Measurements from ENCODE around the gene ADAMTS2. TPM values are rescaled to one million over a fixed set of nuclear protein-coding genes. Genes with fewer than 3 reads are reported as not detected.

ADAMTS2 gene
- total RNA-seq: 25.3 TPM

DNA sequence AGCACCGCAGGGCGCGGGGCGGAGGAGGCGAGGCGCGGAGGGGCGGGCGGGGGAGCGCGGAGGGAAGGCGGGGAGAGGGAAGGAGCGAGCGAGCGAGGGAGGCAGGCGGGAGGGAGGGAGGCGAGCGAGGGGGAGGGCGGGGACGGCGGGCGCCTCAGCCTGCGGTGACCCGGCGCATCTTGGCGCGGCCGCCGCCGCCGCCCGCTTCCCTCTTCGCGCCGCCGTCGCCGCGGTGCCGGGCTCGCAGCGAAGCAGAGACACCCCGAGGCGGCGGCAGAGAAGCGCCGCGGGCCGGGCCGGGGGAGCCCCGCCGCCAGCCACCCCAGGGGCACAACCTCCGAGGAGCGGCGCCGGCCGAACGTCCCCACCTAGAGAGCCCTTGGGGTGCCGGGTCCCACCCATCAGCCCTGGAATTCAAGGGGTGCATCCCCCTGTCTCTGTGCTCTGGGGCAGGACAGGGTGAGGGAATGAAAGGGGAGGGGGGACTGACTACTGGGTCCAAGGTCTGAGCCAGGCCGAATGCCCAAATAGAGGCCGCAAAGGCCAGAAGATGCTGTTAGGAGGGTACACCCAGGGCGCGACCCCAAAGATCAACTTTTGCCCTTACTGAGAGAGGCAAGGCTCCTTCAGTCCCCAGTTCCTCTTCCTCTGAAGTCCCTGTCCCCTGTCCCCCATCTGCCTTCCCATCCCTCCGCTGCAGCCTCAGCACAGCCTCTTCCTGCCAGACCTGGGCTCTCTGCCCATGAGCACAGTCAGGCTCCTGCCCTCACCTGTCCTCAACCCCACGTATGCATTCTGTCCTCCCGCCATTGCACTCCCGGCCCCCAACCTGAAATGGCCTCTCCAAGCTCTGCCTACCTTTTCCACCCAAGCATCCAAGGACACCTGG lies at the start of gene ADAMTS2:
TSS of gene ADAMTS2 (minus strand) at position 29 of the 889 bp plus-strand sequence. CDS start 133 bp downstream, outside the sequence.
- ATAC-seq (peak; percentile 57), DNase-seq (ENCODE audit: low spot score) (peak; percentile 84)
- intact Hi-C loops (cut with DNase I): loop anchor here (10.0 kb wide), 1 partner anchor 181 kb away; no protein-coding TSS in a partner anchor

DNA sequence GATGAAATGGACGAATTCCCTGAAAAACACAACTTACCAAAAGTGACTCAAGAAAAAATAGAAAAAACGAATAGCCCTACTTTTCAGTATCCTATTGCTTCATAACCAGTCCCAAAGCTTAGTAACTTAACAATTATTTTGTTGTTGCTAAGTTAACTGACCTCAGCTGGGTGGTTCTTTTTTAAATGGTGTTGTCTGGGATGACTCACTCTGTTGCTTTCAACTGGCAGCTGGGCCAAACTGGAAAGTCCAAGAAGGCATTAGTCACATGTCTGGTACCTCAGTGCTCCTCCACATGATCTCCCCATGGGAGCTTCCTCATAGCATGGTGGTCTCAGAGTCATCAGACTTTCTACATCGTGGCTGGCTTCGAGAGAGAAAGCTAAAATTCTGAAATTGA lies 47.8 kb upstream of the ADAMTS2 start:
- ATAC-seq: no peak
- intact Hi-C loops (cut with DNase I): no loop called here
- DNase-seq (ENCODE audit: low spot score): no peak

DNA sequence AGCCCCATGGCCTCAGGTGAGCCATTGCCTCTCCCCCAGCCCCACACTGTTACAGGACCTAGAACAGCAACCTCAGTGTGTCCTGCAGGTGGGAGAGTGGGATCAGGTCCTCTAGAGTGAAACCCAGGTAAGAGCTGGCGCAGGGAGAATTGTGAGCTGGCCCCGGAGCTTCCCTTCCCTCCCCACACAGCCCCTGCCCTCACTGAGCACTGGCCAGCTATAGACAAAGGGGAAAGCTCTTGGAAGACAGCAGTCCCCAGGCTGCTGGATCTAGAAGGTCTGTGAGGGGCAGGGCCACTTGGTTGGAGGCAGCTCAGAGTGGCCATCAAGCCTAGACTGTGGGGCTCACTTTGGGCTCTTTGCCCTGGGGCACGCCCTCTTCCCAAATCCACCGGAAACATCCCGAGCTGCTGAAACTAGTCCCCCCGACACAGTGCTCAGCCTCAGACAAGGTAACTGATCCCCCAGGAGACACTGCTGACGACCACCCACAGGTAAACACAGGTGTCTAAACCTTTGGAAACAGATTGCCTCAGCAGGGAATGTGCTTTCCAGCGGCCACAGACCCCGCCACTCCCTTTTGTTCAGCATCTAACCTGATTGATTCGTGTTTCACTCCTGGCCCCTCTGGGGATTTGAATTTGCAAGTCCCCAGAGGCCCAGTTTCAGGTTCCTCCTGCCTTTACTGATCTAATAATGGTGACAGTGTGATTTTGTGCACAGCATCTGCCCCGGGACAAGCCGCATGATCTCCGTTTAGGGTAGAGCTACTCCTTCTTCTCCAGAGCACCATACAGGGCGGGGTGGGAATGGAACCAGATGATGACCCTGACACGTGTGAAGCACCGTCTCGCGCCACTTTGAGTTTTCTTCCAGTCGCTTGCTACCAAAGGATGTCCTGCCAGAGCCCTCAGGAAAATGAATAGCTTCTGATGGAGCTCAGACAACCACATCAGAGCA lies 42.2 kb upstream of the ADAMTS2 start:
- intact Hi-C loops (cut with DNase I): no loop called here
- no peak for DNase-seq (ENCODE audit: low spot score)
- no peak for ATAC-seq

DNA sequence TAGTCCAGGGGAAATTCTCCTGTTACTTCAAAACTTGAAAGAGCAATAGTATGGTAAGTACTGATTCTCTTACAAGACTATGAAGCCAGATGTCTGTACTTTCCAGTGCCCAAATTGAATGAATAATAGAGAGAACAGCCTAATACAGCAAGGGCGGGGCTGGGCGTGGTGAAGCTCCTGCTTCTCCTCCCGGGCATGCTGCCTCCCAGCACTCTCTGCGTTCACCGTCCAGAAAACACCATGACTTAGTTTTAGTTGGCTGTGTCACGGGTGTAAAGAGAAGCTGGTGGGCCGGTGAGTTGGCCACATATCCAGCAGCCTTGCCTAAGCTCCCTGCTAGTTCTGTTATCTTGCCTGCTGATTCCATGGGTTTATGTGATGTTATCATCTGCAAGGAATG lies 40.7 kb upstream of the ADAMTS2 start:
- intact Hi-C loops (cut with DNase I): no loop called here
- ATAC-seq: no peak
- DNase-seq (ENCODE audit: low spot score): no peak

DNA sequence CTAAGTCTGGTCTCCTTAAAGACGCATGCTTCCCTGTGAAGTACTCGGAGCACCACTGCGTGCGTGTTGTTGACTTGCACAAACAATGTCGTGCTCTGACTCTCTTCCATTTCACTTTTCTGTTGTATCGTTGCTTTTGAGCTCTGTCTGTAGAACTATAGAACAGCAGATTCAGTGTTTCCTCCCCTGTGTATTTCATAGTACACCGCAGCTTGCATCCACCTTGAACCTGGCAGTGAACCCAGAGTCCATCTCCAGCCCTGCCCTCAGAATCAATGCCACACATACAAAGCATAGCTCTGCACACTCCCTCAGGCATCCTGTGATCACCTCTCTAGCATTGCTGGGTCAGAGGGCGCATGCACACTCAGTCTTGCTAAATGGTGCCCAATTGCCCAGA lies 37.2 kb upstream of the ADAMTS2 start:
- no peak for ATAC-seq
- no peak for DNase-seq (ENCODE audit: low spot score)
- intact Hi-C loops (cut with DNase I): no loop called here

DNA sequence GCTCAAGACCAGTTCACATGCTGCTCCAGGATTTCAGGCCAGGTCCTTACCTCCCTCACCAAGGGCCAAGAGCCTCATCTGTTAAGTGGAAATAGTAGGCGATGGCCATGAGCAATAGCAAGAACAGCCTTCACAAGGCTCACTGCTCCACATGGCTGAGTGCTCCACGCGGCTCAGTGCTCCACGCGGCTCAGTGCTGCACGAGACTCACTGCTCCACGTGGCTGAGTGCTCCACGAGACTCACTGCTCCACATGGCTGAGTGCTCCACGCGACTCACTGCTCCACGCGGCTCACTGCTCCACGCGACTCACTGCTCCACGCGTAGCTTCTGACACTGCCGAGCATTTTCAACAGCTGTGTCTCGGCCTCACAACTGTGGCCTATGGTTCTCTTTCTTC lies 36.4 kb upstream of the ADAMTS2 start:
- intact Hi-C loops (cut with DNase I): no loop called here
- DNase-seq (ENCODE audit: low spot score) (no peak), ATAC-seq (no peak)

DNA sequence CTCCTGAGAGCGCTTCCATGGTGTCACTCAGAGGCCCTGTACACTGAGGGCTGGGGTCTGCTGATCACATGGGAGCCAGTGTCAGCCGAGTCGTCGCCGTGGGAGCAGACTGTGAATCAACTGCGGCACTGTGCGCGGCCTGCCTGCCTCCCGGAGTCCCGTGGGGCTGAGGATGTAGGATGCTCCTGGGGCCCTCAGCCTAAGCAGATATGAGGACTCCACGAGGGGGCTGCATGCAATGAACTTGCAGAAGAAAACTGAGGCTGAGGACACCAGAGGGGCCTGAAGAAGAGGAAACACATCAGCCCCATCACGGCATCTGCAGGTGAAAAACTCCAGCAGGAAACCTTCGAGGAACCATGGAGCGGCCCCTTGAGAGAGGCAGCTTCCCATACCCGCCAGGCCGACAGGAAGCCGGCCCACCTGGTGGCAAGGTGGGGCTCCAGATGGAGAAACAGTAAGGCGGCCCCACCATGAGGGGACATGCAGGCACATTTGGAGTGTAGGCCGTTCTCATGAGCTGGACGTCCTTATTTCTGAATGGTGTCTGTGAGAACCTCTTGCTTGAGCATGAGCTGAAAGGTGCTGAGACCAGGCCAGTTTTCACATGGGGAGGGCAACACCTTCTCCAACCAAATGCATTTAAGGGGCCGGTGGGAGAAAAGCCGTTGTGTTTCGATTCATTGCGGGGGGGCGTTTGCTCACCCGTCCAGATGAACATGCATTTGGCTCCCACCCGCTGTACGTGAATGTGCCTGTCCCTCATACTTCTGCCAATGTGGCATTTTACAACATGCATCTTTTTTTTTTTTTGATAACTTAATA lies 35.2 kb upstream of the ADAMTS2 start:
- ATAC-seq: no peak
- no peak for DNase-seq (ENCODE audit: low spot score)
- intact Hi-C loops (cut with DNase I): no loop called here

DNA sequence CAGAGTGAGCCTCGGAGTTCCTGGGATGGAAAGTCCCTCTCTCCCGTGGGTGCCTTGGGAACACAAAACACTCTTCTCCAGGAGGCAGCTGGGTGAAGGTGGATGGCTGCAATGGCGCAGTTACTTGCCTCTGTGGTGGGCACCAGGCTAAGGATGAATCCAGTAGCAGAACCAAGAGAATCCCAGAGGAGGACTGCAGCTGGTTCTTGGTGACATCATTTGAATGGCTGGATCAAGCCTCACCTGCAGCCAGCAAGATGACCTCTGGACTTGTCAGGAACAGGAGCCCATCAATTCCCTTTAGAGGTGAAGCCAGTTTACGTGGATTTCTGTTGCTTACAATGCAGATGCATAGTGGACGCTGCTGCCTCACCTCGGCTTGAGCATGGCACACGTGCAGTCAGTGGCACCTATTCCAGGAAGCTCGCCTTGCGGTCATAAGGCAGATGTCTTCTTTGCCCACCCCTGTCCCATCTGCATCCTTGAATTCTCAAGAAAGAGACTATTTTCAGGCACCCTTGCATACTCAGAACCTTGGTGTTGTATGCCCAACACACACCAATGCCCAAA lies 34.1 kb upstream of the ADAMTS2 start:
- ATAC-seq (no peak), DNase-seq (ENCODE audit: low spot score) (no peak)
- intact Hi-C loops (cut with DNase I): no loop called here

DNA sequence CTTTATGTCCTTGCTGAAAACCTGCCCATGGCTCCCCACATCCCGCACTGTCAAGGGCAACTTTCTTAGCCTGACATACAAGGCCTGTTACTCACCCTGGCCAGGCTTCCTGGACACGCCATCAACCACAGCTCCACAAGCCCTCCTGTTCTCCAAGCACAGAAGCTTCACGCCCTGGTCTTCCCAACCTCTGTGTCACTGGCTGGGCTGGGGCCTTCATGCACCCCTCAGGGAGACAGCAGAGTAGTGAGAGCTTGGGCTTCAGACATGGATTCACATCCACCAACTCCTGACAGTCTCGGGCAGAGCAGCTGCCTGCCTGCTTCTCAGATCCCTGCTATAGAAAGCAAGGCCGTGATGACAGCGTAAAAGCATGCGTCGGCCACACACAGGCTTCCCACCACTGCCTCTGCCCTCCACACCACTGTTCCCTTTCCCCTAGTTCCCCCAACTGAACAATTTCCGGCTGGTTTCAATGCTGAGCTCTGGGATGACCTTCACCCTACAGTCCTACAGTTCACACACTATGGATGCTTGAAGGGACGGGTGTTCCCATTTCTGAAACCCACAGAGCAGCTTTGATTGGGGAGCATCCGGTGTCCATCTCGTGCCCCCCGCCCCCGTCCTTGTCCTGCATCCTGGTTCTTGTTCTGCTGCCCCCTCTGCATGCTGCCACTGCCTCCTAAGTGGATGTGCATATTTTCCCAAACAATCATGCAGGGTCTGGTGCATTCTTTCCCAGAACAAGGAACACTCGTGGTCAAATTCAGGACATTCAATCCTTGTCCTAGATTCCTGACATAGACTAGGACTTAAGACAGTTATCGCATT lies 33.4 kb upstream of the ADAMTS2 start:
- DNase-seq (ENCODE audit: low spot score): no peak
- no peak for ATAC-seq
- intact Hi-C loops (cut with DNase I): no loop called here

DNA sequence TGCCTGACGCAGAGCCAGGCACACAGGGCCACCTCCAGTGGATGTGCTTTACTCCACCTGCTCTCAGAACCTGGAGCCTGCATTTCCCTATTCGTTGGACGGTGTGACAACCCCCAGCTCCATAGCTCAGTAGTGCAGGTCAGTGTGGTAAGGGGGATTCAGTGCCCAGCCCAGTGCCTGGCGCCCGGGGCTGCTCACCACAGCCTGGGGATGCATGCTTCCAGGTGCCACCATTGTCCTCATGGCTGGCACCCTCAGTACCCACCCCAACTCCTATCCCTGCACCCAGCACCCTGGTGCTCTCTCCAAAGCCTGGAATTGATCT lies 32.8 kb upstream of the ADAMTS2 start:
- ATAC-seq (no peak), DNase-seq (ENCODE audit: low spot score) (no peak)
- intact Hi-C loops (cut with DNase I): no loop called here

DNA sequence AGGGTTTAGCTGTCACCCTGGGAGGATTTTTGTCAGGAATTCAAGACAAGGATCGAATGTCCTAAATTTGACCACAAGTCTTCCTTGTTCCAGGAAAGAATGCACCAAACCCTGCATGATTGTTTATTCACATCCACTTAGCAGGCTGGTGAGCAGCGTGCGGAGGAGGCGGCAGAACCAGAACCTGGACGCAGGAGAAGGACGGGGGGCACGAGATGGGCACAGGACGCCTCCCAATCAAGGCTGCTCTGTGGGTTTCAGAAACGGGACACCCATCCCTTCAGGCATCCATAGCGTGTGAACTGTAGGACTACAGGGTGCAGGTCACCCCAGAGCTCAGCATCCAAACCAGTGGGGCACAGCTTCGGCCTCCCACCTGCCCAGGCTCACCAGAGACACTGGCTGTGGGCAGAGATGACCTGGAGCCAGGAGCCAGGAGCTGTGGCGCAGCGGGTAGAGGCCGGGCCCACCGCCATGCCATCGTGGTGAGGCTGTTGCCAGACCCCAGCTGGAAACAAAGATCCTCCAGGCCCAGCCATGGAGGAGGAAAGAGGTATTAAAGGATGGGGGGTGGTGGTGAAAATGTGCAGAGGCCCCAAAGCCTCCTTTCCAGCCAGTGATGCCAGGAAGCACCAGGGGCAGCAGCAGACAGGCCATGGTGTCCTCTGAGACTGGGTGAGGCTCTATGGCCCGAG lies 32.3 kb upstream of the ADAMTS2 start:
- no peak for DNase-seq (ENCODE audit: low spot score)
- no peak for ATAC-seq
- intact Hi-C loops (cut with DNase I): no loop called here

DNA sequence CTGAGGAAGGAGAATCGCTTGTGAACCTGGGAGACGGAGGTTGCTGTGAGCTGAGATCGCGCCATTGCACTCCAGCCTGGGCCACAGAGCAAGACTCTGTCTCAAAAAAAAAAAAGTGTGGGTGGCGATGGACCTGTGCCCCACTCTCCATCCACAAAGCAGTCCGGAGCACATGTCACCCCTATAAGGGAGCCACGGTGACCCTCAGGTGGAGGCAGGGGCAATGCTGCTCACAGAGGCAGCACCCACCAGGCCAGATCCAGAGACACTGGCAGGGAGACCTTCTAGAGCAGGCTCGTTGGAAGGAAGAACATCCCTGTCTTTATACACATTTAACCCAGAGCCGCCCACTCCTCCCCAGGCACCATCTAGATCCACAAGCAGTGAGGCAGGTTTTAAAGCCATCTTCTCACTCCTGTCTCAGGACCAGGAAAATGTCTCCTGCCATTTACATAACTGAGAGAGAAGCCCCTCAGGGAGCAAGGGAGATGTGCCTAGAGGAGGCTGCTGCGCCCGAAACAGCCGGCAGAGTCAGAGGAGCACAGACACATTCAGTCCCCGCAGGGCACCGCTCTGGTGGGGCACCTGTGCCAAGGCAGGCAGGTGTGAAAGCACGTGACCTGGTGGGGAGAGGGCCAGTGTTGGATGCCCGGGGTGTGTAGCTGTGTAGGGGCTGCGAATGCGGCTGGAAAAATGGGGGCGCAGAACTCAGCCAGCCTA lies 31.6 kb upstream of the ADAMTS2 start:
- ATAC-seq: no peak
- DNase-seq (ENCODE audit: low spot score): no peak
- intact Hi-C loops (cut with DNase I): no loop called here

DNA sequence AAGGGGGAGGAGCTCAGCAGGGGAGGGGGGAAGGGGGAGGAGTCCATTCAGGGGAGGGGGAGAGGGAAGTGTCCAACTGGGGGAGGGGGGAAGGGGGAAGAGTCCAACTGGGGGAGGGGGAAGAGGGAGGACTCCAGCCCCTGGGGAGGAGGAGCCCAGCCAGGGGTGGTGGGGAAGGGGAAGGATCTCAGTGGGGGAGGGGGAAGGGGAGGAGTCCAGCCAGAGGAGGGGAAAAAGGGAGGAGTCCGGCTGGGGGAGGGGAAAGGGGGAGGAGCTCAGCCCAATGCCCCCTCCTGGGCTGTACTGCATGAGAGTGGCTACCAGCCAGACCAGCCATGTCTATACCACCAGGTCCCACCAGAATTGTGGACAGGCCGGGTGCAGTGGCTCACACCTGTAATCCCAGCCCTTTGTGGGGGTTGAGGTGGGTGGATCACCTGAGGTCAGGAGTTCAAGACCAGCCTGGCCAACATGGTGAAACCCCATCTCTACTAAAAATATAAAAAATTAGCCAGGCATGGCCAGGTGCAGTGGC lies 30.6 kb upstream of the ADAMTS2 start:
- no peak for ATAC-seq
- DNase-seq (ENCODE audit: low spot score): no peak
- intact Hi-C loops (cut with DNase I): no loop called here

DNA sequence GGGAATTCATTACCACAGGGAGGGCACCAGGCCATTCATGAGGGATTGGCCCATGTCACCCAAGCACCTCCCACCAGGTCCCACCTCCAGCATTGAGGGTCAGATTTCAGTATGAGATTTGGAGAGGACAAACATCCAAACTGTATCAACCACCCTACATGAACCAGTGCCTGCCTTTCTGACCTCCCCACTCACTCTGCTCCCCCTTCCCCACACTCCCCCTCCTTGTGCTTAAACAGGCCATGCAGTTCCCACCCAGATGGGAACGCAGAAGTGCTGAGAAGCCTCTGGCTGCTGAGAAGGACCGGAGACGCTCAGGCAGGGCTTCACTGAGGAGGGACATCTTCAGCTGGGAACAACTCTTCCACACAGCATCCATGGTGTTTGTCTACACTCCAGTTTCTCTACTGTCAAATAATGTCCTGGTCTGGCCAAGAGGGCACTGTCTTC lies 30.0 kb upstream of the ADAMTS2 start:
- intact Hi-C loops (cut with DNase I): no loop called here
- DNase-seq (ENCODE audit: low spot score): no peak
- no peak for ATAC-seq

DNA sequence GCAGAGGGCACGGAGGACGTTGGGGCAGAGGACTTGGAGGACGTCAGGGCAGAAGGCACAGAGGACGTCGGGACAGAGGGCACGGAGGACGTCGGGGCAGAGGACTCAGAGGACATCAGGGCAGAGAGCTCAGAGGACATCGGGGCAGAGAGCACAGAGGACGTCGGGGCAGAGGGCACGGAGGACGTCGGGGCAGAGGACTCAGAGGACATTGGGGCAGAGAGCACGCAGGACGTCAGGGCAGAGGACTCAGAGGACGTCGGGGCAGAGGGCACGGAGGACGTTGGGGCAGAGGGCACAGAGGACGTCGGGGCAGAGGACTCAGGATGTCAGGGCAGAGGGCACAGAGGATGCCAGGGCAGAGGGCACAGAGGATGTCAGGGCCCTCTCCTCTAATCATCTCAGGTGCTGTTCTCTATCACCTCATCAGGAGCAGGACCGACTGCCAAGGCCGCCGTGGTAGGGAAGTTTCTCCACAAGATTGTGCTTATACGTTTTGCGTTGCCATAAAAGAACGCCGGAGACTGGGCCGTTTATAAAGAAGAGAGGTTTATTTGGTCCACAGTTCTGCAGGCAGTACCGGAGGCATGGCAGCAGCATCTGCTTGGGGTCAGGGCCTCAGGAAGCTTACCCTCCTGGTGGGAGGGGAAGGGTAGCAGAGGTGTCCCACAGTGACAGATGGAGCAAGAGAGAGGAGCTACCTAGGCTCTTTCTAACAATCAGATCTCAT lies 29.4 kb upstream of the ADAMTS2 start:
- intact Hi-C loops (cut with DNase I): no loop called here
- ATAC-seq (no peak), DNase-seq (ENCODE audit: low spot score) (peak; percentile 37)

DNA sequence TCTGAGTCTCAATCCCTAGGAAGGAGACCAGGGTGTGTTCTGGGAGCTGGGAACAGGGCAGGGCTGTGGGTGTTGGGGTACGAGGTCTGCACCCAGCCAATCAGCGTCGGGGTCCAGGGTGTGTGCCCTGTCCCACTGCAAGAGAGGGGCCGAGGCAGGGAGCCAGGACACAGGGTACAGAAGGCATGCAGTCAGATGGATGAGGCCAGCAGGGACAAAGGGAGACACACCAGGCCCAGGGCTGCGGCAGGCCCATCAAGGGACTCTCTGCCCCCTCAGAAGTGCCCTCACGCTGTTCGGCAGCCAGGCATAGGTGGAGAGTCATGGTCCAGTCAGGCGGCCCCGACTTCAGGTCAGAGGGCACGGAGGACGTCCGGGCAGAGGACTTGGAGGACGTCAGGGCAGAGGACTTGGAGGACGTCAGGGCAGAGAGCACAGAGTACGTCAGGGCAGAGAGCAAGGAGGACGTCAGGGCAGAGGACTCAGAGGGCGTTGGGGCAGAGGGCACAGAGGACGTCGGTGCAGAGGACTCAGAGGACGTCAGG lies 28.8 kb upstream of the ADAMTS2 start:
- intact Hi-C loops (cut with DNase I): no loop called here
- no peak for ATAC-seq
- peak; percentile 47 for DNase-seq (ENCODE audit: low spot score)

Data from sciatic nerve (tissue), 2 donors.